A549 (cell line): ENCODE data around the gene CA10. TPM values are rescaled to one million over a fixed set of nuclear protein-coding genes. Genes with fewer than 3 reads are reported as not detected.

Experiments
- ATAC-seq, 2 experiments: fragments of 200-7000 bp in 1 of 2; fragments of >200 bp in 1 of 2; cut with Nextera tagmentation in 1 of 2; cut with Tn5 transposase in 1 of 2; 3 replicates each; pipeline versions ENCODE4 v1.8.0 to v1.9.1; 2018 to 2020; ENCODE audit warnings: mild to moderate bottlenecking in 1 of 2, moderate library complexity in 1 of 2
- CTCF ChIA-PET: fragments of 300-600 bp; sonication (Branson Sonifier 250); formaldehyde crosslinking; extraction: SDS; loops from one replicate; lab custom pipeline; 2021; ENCODE audit warnings: antibody characterized with exemption, inconsistent platforms; lab: Yijun Ruan, JAX
- POLR2A ChIA-PET: fragments of 350-600 bp; formaldehyde crosslinking; extraction: SDS; loops from one replicate; lab custom pipeline; 2021; ENCODE audit warnings: antibody characterized with exemption, inconsistent platforms; lab: Yijun Ruan, JAX
- DNase-seq, 2 experiments: peaks; one replicate each; pipeline versions ENCODE4 v3.0.0 to v3.0.0-alpha.2; 2011 to 2016; ENCODE audit warnings: low read depth in 1 of 2, low spot score in 1 of 2
- FAIRE-seq: peaks from 2 replicates; lab custom pipeline; 2011; peaks lifted over from hg19 to GRCh38; lab: Jason Lieb, UNC
- H3K27ac ChIP-seq, 2 experiments: fragments of >200 bp; sonication (Bioruptor Twin); formaldehyde crosslinking; 3 replicates each; pipeline ENCODE4 v1.5.1; 2016 to 2017
- H3K4me1 ChIP-seq: fragments of >200 bp; sonication (Bioruptor Twin); formaldehyde crosslinking; 3 replicates; pipeline ENCODE4 v1.6.1; 2016
- H3K4me2 ChIP-seq: fragments of >200 bp; sonication (Bioruptor Twin); formaldehyde crosslinking; 3 replicates; pipeline ENCODE4 v1.6.1; 2016
- H3K4me3 ChIP-seq: fragments of >200 bp; sonication (Bioruptor Twin); formaldehyde crosslinking; 3 replicates; pipeline ENCODE4 v1.5.1; 2016
- H3K9me3 ChIP-seq: fragments of >200 bp; sonication (Bioruptor Twin); formaldehyde crosslinking; 3 replicates; pipeline ENCODE4 v1.6.1; 2016
- BCL3 ChIP-seq: fragments of >200 bp; sonication (Bioruptor Twin); formaldehyde crosslinking; IDR thresholded peaks from 3 replicates; pipeline ENCODE4 v1.6.1; 2016
- BHLHE40 ChIP-seq: IDR thresholded peaks from 2 replicates; pipeline ENCODE4 v1.6.1; 2012; ENCODE audit warnings: low read depth, low read length, inconsistent platforms
- CBX2 ChIP-seq: fragments of 200-600 bp; sonication (generic); IDR thresholded peaks from 2 replicates; pipeline ENCODE4 v1.6.1; 2016; ENCODE audit warnings: low read depth, mild to moderate bottlenecking, borderline replicate concordance
- CEBPB ChIP-seq, 2 experiments: fragments of >200 bp in 1 of 2; sonication (Bioruptor Twin) in 1 of 2; formaldehyde crosslinking in 1 of 2; IDR thresholded peaks; 2 replicates each; pipeline ENCODE4 v1.6.1; 2012 to 2016
- E2F6 ChIP-seq: IDR thresholded peaks from 2 replicates; pipeline ENCODE4 v1.6.1; 2012; ENCODE audit warnings: low read depth, borderline replicate concordance
- EHF ChIP-seq: fragments of 250-450 bp; sonication (Bioruptor Pico); IDR thresholded peaks from 2 replicates; pipeline ENCODE4 v1.5.0; 2020; ENCODE audit warnings: mild to moderate bottlenecking
- EHMT2 ChIP-seq: fragments of 200-600 bp; sonication (generic); IDR thresholded peaks from 2 replicates; pipeline ENCODE4 v1.6.1; 2016; ENCODE audit warnings: antibody characterized with exemption, low read depth, mild to moderate bottlenecking, moderate library complexity
- ELK1 ChIP-seq: fragments of 150-350 bp; IDR thresholded peaks from 2 replicates; pipeline ENCODE4 v1.6.1; 2014; ENCODE audit warnings: low read depth, mild to moderate bottlenecking, low read length
- ESRRA ChIP-seq: fragments of 150-350 bp; IDR thresholded peaks from 2 replicates; pipeline ENCODE4 v1.6.1; 2014; ENCODE audit warnings: mild to moderate bottlenecking, low read length, borderline replicate concordance
- FOSB ChIP-seq: fragments of 250-450 bp; sonication (Bioruptor Pico); IDR thresholded peaks from 2 replicates; pipeline ENCODE4 v1.5.0; 2020; ENCODE audit warnings: mild to moderate bottlenecking, moderate library complexity
- GATA3 ChIP-seq: IDR thresholded peaks from 2 replicates; pipeline ENCODE4 v1.6.1; 2012; ENCODE audit warnings: borderline replicate concordance
- HEYL ChIP-seq: fragments of 250-450 bp; sonication (Bioruptor Pico); IDR thresholded peaks from 2 replicates; pipeline ENCODE4 v1.8.0; 2021; ENCODE audit warnings: mild to moderate bottlenecking, moderate library complexity
- HOXA7 ChIP-seq: fragments of 250-450 bp; sonication (Bioruptor Pico); IDR thresholded peaks from 2 replicates; pipeline ENCODE4 v1.5.0; 2020; ENCODE audit warnings: mild to moderate bottlenecking, moderate library complexity
- HOXB13 ChIP-seq: fragments of 250-450 bp; sonication (Bioruptor Pico); IDR thresholded peaks from 2 replicates; pipeline ENCODE4 v1.5.0; 2020; ENCODE audit warnings: low read depth, mild to moderate bottlenecking, moderate library complexity
- HOXB5 ChIP-seq: fragments of 250-450 bp; sonication (Bioruptor Pico); IDR thresholded peaks from 2 replicates; pipeline ENCODE4 v1.5.0; 2020; ENCODE audit warnings: mild to moderate bottlenecking, moderate library complexity
- MAFK ChIP-seq: fragments of 450-650 bp; IDR thresholded peaks from 2 replicates; pipeline ENCODE4 v1.6.1; 2014; ENCODE audit not compliant: partially characterized antibody
- MYC ChIP-seq: IDR thresholded peaks from 2 replicates; pipeline ENCODE4 v1.6.1; 2012; ENCODE audit warnings: mild to moderate bottlenecking, inconsistent platforms, low read length, improper control_type of control experiment, borderline replicate concordance
- NFE2L2 ChIP-seq: fragments of 150-350 bp; conservative IDR thresholded peaks from 2 replicates; pipeline ENCODE4 v1.6.1; 2014; ENCODE audit warnings: low read length
- NPAS2 ChIP-seq: fragments of 250-450 bp; sonication (Bioruptor Pico); IDR thresholded peaks from 2 replicates; pipeline ENCODE4 v1.8.0; 2022; ENCODE audit warnings: mild to moderate bottlenecking, moderate library complexity, borderline replicate concordance
- PHF8 ChIP-seq: fragments of 200-600 bp; sonication (generic); IDR thresholded peaks from 2 replicates; pipeline ENCODE4 v1.6.1; 2016; ENCODE audit warnings: low read depth, mild to moderate bottlenecking, antibody characterized with exemption, moderate library complexity, borderline replicate concordance
- POLR2A ChIP-seq: IDR thresholded peaks from 2 replicates; pipeline ENCODE4 v1.6.1; 2012; ENCODE audit warnings: mild to moderate bottlenecking, low read length
- POLR2AphosphoS2 ChIP-seq: conservative IDR thresholded peaks from 2 replicates; pipeline ENCODE4 v1.6.1; 2012; ENCODE audit warnings: low read length, improper control_type of control experiment, inconsistent platforms
- SREBF2 ChIP-seq: fragments of 450-650 bp; IDR thresholded peaks from 2 replicates; pipeline ENCODE4 v1.6.1; 2014; ENCODE audit warnings: mild to moderate bottlenecking, moderate library complexity
- WGBS: methylation state at CpG from one replicate; pipeline ENCODE4 v1.1.6; 2017; ENCODE audit errors: missing lambda C conversion rate; 5-methylcytosine and 5-hydroxymethylcytosine counted together
- polyA plus RNA-seq, 4 experiments: library from polyadenylated mRNA; depleted of rRNA in 3 of 4; stranded (reverse); fragments of >200 nt; fragmentation: RNase III in 1 of 4; extraction: RNeasy Plus Mini Kit Qiagen cat#74134 plus additional on column Dnase treatment in 1 of 4; gene quantifications; 2 replicates in 3 of 4; 3 replicates in 1 of 4; pipeline ENCODE4 v1.2.3, GENCODE V29; 2011 to 2017
- TF ChIP-seq, protein P1 (sequence below): fragments of 200-600 bp; sonication (generic); IDR thresholded peaks from 2 replicates; pipeline ENCODE4 v1.6.1; 2016; ENCODE audit warnings: antibody characterized with exemption, mild to moderate bottlenecking, moderate library complexity

The CA10 gene
- polyA plus RNA-seq, 2 of the 4 experiments (the other 2 are of a cell fraction): not detected

DNA sequence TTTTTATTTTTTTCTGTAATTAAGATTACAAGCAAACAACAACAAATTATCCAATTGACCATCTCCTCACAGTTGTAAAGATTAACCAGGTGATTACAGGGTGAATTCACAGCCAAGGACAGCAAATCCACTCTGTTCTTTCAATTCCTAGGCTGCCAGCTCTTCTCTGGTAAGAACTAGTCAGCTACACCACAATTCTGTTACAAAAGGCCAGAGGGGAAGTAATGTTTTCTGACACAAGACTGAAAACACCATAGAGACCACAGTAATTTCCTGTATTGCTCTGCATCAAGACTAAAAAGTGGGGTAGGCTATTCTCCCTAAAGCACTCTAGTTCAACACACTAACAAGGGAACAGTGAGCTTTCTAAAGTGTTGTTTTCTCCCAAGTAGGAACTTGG is 10.6 kb downstream of the CA10 start:
- H3K4me3 ChIP-seq: no peak overlapping the region
- POLR2A ChIA-PET: no interaction called here
- DNase-seq: no peak
- no peak for FAIRE-seq
- ATAC-seq: no peak
- H3K4me1 ChIP-seq: no peaks in the 10 kb centered on the region
- no peak overlapping the region for H3K4me2 ChIP-seq
- TF ChIP-seq POLR2AphosphoS2: no peak
- no peak for TF ChIP-seq SREBF2
- no peak for TF ChIP-seq NPAS2 (CRISPR knock-in tag)
- no peak for TF ChIP-seq EHF (CRISPR knock-in tag)
- no peak for TF ChIP-seq MYC
- no peak for TF ChIP-seq FOSB (CRISPR knock-in tag)
- no peak for TF ChIP-seq HOXB5 (CRISPR knock-in tag)
- H3K27ac ChIP-seq: no peak overlapping the region
- H3K9me3 ChIP-seq: no peaks in the 10 kb centered on the region
- CTCF ChIA-PET: no interaction called here

DNA sequence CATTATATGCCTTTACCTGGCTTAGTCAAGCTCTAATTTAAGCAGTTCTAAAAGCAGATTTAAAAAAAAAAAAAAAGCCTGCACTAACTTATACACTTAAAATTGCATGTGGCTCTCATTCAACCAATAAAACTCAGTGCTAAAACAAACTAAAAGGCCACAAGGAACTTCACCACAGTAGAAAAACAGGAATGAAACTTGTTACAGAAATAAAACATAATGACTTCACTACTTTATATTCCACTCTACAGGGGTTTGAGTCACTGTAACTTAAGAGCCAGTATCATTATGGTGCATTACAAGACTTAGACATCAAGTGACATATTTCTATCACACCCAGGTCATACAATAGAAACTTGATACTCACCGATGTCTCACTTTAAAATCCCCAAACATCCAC is 11.1 kb downstream of the CA10 start:
- TF ChIP-seq ELK1 (no peak), PHF8 (no peak), CBX2 (no peak), POLR2AphosphoS2 (no peak), CEBPB (IDR thresholded peaks at IDR 0.05) (no peak), EHMT2 (no peak), GATA3 (no peak), NFE2L2 (no peak)
- TF ChIP-seq, protein P1, sequence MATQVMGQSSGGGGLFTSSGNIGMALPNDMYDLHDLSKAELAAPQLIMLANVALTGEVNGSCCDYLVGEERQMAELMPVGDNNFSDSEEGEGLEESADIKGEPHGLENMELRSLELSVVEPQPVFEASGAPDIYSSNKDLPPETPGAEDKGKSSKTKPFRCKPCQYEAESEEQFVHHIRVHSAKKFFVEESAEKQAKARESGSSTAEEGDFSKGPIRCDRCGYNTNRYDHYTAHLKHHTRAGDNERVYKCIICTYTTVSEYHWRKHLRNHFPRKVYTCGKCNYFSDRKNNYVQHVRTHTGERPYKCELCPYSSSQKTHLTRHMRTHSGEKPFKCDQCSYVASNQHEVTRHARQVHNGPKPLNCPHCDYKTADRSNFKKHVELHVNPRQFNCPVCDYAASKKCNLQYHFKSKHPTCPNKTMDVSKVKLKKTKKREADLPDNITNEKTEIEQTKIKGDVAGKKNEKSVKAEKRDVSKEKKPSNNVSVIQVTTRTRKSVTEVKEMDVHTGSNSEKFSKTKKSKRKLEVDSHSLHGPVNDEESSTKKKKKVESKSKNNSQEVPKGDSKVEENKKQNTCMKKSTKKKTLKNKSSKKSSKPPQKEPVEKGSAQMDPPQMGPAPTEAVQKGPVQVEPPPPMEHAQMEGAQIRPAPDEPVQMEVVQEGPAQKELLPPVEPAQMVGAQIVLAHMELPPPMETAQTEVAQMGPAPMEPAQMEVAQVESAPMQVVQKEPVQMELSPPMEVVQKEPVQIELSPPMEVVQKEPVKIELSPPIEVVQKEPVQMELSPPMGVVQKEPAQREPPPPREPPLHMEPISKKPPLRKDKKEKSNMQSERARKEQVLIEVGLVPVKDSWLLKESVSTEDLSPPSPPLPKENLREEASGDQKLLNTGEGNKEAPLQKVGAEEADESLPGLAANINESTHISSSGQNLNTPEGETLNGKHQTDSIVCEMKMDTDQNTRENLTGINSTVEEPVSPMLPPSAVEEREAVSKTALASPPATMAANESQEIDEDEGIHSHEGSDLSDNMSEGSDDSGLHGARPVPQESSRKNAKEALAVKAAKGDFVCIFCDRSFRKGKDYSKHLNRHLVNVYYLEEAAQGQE: no peak
- ChIA-PET CTCF (no interaction called here), POLR2A (no interaction called here)
- no peak for ATAC-seq
- no peaks in the 10 kb centered on the region for H3K9me3 ChIP-seq
- no peak overlapping the region for H3K4me2 ChIP-seq
- WGBS: 4% methylated on average over 1 of the region's 1 CpG
- DNase-seq: no peak
- FAIRE-seq: no peak
- H3K27ac ChIP-seq: no peak overlapping the region
- H3K4me1 ChIP-seq: no peaks in the 10 kb centered on the region
- H3K4me3 ChIP-seq: no peak overlapping the region

DNA sequence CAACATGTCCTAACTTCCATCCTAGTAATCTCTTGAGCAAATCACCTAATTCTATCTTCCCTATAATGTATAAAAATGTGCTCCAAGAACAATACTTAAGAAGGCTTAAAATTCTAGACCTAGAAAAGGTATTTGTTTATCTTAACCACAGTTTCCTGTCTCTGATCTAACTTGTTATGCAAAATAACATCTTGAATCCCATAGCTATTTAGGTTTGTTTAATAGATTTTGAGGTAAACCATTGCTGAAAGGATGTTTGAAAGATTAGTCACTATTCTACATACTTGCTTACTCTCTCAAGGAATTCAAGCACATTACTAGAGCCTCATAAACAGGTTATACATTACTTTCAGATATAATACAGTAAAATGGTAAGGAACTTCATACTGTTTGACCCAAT is 13.0 kb downstream of the CA10 start:
- no peak overlapping the region for H3K4me2 ChIP-seq
- no peak for ATAC-seq
- TF ChIP-seq NFE2L2: no peak
- no peak for TF ChIP-seq HOXB13
- TF ChIP-seq POLR2A: no peak
- TF ChIP-seq NPAS2 (CRISPR knock-in tag): no peak
- TF ChIP-seq POLR2AphosphoS2: no peak
- TF ChIP-seq HEYL (CRISPR knock-in tag): no peak
- no peak for TF ChIP-seq E2F6
- TF ChIP-seq HOXA7 (CRISPR knock-in tag): no peak
- TF ChIP-seq BHLHE40: no peak
- no peak for TF ChIP-seq ESRRA
- no peak for TF ChIP-seq MAFK
- TF ChIP-seq BCL3: no peak
- TF ChIP-seq GATA3: no peak
- TF ChIP-seq, all 56 proteins: peak for 0
- CTCF ChIA-PET: no interaction called here
- DNase-seq (no peak), FAIRE-seq (no peak)
- POLR2A ChIA-PET: no interaction called here
- Histone ChIP-seq H3K4me3 (no peak overlapping the region), H3K27ac (no peak overlapping the region), H3K9me3 (no peaks in the 10 kb centered on the region), H3K4me1 (no peaks in the 10 kb centered on the region)
